Activated T-cell treated with anti-CD3 and anti-CD28 coated beads for 4 hours (primary cell): ENCODE data around the gene MBP.

ENCODE experiments used
- DNase-seq: peaks from one replicate; pipeline ENCODE4 v3.0.0-alpha.2; 2020

The MBP gene

DNA sequence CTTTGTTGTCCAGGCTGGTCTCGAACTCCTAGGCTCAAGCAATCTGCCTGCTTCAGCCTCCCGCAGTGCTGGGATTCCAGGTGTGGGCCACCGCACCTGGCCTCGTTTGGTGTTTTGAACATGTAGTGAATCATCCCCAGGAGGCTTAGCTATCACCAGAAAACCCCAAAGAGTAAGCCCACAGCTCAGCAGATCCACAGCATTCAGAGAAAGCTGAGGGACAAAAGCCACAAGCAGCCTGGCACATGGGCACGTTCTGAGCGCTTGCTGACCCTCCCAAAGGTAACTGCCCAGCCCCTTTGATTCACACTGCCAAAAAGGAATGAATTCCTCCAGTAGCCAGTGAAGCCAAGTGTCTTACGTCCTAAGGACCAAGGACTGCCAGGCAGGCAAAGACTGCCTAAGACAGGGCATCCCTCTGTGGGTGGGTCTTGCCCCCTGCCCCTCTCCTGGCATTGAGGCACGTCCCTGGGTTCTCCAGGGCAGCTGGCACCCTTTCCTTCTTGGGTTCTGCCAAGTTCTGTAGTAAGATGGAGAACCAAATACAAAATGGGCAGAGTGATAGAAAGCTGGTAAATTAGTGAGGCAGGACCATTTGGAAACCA is 31.7 kb downstream of the MBP start:
- DNase-seq, result no peak

DNA sequence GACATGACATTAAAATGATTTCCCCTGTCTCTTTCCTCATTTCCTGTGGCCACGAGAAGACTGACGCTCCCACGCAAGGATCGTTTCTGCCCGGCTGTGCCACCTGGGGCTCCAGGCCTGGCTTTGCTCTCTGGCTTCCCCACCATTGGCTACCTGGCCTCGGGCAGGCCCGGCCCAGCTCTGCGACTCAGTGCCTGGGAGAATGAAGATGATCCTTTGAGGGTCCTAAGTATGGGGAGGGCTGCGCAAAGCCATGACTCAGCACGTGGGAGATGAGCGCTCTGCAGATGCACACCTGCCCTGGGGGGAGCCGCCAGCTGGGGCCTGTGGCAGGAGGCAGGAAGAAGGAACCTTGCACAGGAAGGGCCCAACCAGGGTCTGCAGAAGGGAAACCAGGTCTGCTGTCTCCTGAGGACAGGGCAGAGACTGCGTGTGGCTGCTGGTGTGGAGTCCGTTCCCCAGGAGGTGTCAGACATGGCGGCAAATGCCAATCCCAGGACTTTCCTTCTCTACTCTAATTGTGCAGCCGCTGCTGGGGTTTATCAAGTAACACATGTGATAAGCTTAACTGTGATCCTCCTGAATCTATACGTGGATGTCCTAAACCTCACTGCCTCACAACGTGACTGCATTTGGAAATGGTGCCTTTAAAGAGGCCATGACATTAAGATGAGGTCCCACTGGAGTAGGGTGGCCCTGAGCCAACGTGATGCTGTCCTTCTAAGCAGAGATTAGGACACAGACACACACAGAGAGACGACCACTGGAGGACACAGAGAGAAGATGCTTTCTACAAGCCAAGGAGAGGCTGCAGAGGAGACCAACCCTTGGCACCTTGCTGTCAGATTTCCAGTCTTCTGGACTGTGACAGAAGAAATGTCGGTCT is 32.9 kb downstream of the MBP start:
- DNase-seq, result no peak

DNA sequence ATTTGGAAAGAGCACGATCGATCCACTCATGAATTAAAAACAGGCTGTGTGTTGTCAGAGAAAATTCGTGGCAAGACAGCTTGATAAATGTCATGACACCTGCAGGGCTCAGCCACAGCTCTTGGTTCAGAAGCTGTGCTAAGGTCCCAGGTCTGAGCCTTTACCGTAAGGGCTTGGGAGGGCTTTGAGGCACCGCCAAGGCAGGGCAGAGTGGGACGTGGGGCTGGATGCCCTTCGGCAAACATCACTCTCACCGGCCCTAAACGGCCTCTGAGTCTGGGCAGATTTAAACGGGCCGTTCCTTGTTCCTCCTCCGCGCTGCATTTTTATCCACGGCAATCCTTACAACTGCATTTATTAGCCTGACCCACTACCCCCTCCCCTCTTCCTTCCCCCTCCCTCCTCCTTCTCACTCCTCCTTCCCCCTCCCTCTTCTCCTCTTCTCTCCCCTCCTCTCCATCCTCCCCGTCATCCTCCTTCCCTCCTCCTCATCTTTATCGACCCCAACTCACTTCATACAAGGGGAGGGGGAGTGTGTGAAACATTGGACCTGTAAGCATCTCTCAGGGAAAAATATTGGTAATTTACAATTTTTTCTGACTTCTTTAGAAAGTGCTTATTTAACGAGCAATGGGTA is 33.9 kb downstream of the MBP start:
- DNase-seq, result no peak

DNA sequence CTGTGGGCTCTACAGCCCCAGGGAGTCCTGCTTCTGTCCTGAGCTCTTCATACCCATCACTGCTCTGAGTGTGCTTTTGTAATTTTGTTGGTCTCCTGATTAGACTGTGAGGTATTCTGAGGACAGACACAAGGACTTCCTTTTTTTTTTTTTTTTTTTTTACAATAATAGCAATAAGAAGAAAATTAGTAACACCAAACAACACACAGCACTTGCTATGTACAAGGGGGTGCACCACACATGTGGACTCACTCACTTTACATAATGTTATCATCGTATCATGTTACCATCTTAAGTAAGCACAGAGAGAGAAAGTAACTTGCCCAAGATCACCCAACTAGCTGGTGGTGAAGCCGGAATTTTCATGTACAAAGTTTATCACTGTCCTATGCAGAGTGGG is 34.6 kb downstream of the MBP start:
- no peak for DNase-seq

DNA sequence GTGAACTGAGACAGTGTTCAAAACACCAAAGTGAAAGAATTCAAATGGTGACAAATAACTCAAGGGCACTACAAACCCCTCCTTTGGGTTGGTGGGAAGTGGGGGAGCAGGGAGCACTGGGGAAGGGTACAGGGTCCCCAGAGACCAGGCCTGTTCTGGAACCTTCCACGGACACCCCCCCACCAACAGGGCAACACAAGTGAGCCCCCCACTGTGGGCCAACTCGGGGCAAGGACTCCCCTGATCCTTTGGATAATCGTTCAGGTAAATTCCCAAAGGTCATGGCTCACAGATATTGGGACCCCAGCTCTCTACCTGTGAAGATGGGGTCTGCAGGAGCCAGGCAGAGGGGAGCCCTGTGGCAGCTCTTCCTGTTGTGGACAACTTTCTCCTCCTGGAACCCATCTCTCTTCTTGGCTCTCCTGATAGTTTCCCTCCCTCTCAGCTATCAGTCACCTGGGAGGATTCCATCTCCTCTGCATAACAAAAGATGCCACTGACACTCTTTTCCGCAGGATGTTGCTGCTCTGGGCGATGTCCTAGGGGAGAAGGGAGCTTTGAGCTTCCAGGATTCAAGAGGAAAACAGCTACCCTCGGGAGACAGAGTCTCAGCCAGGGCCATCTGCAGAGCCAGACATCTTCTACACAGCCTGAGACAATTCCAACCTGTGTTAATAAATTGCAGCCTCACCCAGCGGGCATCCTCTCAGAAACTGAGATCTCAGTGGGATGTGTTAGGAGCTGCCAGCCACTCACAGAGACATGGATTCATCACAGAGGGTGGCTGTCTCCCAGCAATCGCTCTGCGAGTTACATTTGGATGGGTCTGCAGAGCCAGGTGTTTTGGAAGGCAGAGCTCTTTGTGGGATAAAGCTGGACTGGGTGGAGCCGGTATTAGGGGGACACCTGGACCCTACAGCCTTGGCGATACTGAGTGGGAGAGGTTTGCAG is 35.4 kb downstream of the MBP start:
- no peak for DNase-seq

DNA sequence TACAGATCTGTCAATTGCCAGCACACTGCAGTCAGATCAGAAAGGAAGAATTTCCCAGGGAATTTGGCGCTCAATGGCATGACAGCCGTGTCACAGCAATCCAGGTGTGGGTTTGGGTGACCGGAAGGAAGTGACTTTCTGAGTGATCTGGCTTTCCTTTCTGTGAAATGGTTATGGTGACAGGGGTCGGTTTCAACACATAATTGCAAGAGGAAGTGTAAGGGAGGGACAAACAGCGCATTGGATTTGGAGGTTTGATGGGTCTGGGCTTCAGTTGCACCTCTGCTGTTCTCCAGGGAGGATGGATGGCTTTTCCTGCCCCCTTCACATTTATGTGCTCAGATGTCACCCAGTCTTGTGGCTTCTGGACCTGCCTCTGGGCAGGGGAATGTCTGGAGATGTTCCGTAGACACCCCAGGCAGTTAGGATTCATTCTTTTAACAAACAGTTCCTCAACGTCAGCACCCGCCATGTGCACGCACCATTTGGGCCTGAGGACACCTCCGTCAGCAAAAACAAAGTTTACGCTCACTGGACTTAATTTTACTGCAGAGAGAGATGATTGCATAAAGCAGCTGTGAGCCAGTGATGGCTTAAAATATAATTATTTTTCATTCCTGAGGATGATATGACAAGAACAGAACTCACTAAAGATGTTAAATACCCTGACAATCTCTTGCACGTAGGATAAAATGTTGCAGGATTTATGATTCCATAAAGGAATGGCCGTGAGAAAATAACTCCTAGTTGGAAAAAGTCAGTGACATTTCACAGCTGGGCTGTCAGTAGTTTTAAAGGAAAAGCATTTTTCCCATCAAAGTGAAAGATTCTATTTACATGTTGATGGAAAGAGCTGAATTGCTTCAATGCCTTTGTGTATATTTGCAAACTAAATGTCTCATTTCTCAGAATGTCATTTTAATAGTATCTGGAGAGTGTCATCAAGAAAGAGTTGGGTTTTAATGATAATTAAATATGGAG is 36.9 kb downstream of the MBP start:
- no peak for DNase-seq

DNA sequence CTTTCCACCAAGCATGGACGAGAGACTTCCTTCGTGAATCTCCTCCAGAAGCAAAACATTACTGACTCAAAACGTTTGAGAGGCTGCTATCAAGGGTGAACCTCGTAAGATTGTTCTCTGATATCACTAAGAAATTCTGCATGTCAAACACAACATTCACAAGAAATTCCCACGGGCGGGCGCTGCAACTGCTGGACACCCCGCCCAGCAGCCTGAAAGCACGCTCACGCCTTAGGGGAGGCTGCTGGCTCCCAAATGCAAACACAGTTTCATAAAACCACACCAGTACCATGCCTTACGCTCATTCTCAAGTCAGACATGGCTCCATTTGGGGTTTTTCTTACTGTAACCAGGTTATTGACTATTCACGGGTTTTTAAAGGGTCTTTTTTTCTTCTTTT is 39.0 kb downstream of the MBP start:
- no peak for DNase-seq

DNA sequence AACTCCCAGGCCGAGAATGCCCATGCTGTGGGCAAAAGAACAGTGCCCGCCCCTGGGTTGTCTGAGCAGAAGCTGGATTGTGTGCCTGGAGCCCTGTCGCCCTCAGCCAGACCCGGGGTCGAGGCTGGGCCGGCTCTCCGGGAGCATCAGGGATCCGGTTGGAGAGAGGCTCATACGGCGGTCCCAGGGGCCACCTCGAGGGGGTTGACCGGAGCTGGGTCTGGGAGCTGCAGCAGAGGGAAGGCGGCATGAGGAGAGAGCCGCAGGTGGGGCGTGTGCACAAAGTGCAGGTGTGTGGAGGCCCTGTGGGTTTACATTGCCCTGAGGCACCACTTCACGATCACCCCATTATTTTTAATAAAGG is 39.5 kb downstream of the MBP start:
- no peak for DNase-seq

DNA sequence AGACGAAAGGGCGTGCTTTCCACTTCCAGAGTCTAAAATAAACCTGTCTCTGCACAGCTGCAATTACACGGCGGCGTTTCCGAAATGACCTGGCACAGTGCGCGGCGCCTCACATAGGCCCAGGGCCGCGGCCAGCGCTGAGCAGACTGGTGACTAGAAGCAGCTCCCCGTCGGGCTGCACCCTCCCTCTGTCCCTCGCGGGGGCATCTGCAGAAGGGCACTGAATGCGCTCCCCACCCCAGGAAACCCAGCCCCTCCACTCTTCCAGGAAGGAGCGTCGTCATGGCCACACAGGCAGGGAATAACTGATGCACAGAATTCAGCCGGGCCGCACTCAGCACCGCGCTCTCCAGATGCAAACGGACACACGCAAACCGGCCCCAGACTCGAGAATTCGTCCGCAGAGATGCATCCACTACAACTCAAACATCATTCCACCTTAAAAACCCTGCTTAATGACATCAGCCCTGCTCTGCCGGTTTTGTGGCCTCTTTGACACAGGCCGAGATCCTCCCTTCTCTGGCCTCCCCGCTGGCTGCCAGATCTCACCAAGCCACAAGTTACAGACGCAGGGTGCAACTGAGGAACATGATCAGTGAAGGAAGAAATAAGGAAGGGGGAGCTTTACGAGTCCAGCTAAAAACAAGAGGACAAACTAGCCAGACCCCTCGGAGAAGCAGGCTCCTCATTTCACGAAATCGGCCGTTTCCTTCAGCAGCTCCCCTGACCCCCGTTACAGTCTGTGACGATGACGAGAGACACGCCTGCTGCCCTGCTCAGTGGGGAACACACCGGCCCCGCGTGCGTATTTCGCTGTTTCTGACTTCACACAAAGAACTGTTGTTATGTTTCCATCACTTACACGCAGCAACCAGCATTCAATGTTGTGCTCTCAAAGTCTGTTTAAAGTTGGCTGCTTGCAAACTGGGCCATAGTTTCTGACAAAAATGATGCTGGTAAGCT is 40.2 kb downstream of the MBP start:
- DNase-seq, result no peak

DNA sequence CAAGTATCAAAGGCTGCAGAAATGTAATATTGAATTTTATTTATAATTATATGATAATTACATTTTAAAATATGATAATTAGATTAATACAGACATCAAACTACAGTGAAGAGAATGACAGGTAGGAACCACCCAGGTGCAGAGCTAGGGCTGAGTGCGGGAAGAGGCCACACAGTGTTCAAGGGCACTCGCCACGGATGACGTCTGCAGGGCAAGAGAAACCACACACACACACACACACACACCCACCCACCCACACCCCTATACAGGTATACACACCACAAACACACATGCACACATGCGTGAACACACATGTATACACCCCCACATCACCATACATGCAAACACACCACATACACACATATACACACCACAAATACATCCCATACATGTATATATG is 41.2 kb downstream of the MBP start:
- no peak for DNase-seq

DNA sequence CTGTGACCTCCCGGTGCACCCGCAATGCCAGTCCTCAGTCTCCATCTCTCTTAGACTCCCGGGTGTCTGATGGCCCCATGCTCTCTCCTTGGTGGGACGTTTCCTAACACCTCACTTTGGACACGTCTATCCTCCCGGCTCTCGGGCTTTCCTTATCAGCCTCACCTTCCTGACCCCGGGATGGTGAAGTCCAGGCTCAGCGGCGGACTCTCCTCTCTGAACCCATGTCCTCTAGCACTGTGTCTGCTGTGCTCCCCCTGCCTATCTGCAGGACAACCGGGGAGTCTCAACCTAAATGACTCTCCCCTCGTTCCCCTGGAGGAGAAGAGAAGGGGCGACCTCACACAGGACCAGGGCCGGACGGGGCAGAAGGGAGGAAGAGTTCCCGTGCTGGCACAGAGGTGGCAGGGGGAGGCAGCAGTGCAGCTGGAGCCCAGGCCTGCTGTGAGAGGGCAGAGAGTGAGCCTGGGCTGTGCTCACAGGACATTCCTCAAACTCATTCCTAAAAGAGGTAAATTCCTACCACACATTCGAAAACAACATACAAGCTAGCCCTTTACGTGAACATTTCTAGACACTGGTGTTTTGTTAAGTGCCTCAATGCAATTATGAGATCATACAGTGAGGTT is 41.9 kb downstream of the MBP start:
- DNase-seq, result no peak

DNA sequence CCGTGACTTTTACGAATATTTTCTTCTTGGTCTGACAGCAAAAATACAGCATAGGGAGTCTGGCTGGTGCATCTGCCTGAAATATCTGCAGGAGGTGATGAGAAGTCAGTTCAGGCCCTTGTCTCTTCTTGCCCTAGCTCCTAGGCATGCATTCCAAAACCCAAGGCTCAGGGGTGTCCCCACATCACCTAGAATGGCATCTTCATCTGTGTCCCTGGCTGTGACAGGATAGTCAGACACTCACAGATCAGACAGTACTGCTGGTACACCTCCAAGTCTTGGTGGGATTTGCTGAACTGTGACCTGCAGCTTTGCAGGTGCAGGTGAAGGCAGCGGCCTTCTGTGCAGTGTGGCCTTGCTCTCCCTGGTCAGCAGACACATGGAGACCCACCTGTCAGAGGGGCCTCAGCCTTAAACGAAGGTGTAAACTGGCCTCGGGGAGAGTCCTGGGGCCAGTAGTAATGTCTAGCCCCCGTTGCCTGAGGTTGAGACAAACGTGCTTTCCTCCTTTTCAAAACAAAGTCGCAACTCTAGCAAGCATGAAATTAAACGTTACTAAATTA is 42.8 kb downstream of the MBP start:
- DNase-seq, result no peak

DNA sequence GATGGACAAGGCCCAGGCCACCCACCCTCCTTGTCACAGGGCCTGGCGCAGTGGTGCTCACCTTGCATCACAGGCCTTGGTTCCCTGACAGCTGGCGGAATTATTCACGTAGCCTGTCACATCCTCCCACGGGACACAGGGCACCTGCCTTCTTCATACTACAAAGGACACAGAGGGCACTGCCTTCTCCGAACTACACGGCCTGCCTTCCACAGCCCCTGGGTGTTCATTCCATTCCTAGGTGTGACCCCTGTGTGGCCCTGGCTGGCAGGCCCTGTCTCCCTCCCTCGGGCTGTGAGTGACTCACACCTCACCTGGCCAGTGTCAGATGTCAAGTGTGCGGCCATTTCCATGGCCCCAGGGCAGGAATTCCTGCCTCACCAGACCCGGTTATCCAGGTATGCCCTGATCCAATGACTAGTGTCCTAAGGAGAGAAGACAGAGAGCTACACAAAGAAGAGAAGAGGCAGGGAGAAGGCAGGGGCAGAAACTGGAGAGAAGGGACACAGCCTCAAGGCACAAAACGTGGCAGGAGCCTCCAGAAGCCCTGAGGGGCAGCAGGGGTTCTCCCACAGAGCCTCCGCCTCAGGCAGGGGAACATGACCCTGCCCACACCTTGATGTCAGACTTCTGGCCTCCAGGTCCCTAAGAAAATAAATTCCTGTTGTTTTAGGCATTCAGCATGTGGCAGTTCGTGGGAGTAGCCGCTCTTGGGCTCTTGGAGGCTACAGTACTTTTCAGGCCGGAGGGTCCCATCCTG is 43.4 kb downstream of the MBP start:
- DNase-seq, result no peak

DNA sequence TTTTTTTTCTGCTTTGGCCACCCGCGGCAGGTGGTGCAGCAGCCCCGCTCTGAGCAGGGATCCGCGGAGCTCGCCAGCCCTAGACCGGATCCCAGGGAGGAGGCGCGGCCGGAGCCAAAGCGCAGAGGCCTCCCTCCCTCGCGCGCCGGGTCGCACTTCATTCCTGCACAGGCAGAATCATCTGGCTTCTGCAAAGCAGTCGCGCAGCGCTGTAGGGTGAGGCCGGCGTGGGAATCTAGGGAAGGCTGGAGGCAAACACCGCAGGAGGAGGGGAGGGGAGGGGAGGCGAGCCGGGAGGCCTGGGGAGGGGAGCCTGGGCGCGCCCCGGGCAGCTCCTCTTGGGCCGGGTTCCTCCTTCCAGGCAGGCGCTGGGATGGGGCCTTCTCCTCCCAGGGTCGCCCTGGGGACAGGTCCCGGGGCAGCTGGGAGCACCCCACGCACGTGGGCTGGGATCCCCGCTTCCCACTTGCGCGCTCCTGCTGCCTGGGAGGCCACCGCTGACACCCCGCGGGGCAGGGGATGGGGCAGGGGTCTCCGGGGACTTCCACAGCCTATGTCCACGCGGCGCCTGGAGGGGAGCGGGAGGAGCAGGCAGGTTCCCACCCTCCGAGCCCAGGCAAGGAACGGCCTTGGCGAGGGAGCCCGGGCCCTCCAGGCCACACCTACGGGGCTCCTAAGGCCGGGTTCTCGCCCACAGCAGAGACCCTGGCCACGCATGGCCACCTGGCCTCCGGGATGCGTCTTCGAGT is 45.0 kb downstream of the MBP start:
- no peak for DNase-seq

DNA sequence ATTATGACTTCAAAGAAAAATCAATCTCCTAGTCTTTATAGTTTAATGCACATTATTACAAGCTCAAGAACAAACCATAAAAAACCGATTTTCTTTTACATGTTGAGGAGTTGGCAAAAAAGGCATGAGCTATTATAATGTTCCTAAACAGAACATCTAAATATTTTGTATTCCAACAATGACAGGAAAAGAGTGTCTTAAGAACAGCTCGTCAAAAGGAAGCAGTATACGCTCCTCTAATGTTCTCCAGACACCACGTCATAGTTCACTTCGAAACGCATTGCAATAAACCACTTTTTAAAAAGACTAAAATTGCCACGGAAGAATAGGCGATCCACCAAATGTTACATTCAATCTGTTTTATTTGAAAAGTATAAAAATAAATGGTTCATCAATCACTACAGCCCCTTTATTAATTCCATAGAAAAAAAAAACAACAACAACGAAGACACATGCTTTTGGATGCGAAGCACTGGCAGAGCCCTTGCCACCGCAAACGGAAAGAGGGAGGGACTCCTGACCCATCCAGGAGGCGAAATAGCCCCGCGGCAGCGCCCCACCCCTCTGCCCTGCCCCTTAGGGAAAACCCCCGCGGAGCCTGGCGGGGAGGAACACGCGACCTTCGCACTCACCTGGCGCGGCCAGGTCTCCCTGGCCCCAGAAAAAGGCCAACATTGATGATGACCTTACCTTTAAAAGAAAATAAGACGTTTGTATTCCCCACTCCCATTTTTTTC is 45.8 kb downstream of the MBP start:
- no peak for DNase-seq

DNA sequence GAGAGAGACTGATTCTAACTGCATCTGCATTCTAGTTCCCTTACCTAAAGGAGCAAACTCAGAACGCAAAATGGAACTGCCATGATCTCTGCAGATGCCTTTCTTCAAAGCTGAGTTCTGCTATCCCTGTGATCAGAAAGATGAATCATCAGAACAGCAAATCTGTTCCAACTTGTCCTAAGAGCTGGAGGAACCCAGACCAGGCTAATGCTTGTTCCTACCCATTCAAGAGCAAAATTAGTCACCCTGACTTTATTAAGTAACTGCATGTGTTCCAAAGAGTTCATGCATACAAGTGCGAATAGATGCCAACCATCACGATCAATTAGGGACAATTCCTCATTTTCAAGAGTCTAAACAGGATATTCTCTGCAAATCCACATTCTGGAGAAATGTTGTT is 46.5 kb downstream of the MBP start:
- no peak for DNase-seq

DNA sequence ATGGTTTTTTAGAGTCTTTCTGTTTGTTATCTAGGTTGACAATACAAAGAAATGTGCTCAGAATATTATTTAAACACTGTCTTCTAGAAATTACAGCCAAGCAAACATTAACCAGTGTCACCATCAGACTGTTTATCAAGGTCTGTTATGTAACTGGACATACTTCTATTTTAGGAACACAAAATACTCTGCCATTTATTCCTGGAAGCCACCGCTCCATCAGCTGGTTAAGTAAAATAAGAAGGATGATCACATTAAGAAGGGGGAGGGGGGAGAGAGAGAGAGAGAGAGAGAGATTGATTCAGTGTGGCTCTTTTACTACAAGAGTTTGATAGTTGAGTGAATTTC is 47.9 kb downstream of the MBP start:
- DNase-seq, result no peak
